ENCODE results near the gene PFDN2. TPM values are rescaled to one million over a fixed set of nuclear protein-coding genes. Genes with fewer than 3 reads are reported as not detected.

PFDN2 gene
- total RNA-seq, 1 donor from 2014 or later: 42.7 TPM

DNA sequence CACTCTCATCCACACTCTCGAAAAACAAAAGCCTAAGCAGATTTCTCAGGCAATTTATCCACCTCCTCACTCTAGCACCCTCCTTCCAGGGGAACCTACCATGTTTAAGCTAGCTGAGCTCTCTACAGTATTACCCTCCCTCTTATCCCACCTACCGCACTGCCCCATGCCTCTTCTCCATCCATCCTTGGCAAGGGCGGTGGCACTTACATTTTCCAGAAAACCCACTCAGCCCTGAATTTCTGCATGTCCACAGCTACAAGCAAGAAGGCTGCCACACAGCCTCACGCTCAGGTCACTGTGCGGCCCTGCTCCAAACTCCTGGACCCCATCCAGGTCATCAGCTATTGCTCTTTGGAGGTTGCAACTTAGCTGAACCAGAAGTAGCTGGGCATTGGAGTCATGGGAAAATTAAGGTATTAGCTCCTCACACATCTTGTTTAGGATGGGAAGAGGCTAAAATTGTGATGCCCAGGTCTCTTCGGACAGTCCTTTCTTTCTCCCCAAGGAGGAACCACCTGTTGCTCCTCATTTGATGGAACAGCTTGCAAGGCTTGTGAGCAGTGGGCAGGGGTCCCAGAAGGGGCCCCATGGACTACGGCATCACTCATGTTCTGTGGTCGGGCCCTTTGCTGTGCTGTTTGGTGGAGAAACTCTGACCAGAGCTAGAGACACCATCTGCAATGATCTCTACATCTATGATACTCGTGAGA lies 18.6 kb downstream of the PFDN2 start:
- no peak for DNase-seq

DNA sequence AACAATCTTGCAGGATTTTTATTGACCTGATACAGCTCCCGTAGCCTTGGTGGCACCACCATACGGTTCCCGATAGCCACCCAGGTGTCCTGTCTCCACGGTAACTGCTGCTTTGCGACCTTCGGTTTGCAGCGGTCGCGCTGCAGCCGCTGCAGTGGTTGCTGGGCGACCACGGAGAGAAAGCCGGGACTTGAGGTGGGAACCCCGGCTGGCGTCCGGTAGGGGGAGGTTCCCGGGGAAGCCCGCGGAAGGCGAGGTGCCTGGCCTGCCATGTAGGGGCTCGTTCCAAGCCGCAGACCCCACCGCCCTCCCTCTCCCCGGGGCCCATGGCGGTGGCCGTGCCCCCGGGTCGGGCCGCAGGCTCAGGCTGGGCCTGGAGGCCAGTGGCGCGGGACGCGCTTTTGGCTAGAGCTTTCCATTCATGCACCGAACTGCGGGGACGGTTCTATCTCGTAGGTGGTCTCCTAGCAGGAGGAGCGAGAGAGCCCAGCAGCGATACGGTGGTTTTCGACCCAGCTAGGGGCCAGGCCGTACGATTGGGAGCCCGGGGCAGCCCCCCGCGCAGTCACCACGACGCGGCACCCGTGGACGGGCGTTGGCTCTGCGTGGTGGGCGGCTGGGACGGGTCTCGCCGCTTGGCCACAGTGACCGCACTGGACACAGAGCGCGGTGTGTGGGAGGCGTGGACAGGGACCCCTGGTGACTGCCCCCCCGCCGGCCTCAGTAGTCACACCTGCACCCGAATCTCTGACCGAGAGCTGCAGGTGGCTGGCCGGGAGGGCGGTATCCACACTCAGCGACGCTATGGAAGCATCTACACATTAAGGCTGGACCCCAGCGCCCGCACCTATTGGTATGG lies 19.4 kb downstream of the PFDN2 start, which contains the start of gene KLHDC9:
TSS of gene KLHDC9 (plus strand) at position 152 of the 859 bp plus-strand sequence. CDS start at position 327, 175 bp downstream.
- DNase-seq: peak; percentile 88

DNA sequence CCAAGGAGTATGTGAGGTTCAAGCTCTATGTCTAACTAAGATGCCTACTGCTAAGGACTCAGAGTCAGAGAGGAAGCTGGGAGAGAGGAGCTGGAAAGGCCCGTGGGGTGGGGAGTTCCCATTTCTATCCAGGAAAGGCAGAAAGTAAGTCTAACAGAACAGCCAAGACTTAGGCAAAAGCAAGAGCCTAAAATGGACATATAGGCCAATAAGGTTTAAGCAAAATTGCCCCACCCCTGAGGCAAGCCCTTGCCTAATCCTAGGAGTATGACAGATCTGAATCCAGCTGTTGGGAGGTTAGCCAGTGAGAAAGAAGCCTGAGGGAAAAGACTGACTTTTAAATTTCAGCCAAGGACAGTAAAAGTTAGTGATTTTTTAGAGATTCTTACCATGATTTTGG lies 21.3 kb downstream of the PFDN2 start:
- DNase-seq: no peak

DNA sequence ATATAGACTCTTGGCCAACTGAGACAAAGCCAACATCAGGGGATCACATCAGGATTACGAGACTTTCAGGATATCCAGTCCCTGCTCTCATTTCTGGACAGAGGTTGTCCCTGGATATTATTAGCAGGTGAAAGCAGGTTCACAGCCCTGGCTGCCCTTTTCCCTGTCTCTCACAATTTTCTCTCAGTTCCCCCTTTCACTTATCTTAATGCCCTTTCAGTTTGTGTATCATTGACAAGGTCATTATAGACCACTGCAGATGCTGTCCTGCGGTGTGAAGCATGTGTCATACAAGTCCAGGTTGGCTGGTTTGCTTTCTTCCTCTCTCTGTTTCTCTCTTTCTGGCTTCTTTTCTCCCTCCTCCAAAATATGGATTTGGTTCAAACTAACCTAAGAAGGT lies 21.8 kb downstream of the PFDN2 start:
- DNase-seq: no peak

DNA sequence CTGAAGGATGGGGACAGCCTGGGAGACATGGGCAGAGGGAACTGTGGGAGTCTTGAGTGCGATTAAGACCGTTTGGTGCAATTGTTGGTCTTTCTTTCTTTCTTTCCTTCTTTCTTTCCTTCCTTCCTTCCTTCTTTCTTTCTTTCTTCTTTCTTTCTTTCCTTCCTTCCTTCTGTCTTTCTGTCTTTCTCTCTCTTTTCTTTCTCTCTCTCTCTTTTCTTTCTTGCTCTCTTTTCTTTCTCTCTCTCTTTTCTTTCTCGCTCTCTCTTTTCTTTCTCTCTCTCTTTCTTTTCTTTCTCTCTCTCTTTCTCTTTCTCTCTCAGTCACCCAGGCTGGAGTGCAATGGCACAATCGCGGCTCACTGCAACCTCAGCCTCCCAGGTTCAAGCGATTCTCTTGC lies 22.6 kb downstream of the PFDN2 start:
- no peak for DNase-seq

DNA sequence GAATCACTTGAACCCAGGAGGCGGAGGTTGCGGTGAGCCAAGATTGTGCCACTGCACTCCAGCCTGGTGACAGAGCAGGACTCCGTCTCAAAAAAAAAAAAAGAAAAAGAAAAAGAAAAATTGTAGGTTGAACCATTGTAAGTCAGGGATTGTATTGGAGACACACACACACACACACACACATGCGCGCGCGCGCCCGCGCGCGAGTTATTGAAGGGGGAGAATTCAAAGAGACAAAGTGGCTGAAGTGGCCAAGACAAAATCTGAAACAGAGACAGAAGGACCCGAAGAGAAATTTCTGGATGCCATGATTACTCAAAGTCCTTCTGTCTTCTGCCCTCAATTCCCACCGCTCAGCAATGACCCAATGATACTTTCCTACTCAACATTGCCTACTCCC lies 23.4 kb downstream of the PFDN2 start:
- DNase-seq: no peak

DNA sequence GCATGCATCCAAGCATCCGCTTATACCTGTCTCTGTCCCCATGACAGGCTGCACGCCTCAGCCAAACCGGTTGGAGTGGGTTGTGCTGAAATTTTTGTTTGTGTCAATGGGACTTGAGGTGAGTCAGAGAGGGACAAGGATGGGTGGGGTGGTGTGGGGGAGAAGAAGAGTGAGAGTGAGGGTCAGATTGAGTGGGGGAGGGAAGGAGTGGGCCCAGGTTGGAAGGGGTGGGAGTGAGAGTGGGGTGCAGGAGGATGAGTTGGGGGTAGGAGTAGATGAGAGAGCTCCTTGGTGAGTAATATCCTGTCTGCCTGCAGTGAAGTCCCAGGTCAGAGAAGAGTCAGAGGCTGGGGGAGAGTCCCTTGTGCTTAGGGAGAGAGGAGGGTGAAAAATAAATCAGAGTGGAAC lies 25.2 kb downstream of the PFDN2 start:
- DNase-seq: no peak

DNA sequence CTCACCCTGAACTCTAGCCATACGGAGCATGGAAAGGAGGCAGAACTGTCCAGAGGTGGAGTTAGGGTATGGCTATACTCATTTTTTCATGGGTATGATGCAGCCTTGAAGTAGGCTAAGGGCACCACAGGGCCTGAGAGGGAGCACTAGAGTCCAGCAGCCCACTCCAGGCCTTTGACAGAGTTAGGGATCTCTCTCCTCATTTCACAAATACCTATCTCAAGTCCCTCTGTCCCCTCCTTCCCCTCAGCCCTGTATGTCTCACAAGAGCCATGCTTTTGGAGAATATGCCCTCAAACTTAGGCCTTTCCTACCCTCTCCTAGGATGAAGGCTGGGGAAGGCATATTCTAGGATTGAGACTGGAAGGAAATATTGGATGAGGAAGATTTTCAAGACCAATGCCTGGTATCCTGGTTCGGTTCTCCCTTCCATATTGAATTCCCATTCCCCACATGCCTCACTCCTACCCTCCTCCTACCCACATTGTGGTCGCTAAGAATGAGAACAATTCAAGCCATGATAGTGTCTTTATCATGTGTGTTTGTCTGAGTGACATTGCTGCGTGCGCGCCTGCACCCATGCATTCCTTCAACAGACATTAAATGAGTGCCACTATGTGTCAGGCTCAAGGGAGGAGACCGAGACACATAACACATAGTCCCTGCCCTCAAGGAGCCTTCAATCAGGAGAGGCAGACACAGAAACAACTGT lies 25.9 kb downstream of the PFDN2 start:
- no peak for DNase-seq

DNA sequence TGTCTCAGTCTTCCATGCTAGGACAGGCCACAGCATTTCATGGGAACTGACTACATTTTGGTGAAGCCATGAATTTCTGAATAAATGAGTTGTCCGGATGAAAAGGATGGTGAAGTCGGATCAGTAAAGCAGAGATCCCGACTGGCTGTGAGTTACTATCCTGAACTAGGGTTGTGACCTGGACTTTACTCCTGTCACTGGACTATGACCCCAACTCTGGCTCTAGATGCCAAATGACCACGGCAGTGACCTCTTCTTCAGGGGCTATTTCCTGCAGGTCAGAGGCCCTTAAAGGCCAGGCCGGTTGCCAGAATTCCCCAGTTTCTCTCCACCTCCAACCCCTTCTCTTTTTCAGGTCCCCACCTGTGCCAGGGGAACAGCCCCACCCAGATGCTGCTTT lies 26.7 kb downstream of the PFDN2 start:
- DNase-seq: no peak

DNA sequence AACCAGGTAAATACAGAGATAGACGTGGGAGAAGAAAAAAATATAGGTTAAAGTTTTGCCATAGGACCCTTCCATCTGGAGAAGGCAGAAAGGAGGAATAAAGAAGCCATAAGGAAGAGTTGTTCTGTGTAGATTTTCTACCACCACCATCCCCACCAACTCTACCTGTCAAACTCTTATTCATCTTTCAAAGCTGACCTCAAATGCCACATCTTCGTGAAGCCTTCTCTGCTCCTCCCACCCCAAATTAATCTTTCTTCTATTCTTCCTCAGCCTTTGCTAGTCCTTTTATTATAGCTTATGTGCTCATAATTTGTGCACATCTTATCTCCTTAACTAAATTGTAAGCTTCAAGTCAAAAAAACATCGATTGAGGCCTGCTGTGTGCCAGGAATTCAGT lies 27.2 kb downstream of the PFDN2 start:
- no peak for DNase-seq

DNA sequence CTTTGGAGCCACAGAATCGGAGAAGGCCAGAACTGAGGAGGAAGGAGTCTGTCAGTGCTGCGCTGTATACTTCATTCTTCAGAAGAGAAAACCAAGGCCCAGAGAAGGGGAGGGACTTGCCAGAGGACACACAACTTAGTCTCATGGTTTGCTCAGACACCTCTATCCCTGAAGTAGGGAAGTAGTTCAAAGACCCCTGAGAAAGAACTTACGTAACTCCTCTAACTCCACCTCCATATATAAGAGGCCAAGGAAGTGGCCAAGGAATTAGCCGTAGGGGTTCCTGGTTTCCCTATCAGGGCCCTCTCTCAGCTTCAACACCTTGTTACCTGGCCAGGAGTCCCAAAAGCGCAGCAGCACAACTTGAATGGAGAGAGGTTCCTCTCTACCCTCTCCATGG lies 27.9 kb downstream of the PFDN2 start:
- DNase-seq: no peak

DNA sequence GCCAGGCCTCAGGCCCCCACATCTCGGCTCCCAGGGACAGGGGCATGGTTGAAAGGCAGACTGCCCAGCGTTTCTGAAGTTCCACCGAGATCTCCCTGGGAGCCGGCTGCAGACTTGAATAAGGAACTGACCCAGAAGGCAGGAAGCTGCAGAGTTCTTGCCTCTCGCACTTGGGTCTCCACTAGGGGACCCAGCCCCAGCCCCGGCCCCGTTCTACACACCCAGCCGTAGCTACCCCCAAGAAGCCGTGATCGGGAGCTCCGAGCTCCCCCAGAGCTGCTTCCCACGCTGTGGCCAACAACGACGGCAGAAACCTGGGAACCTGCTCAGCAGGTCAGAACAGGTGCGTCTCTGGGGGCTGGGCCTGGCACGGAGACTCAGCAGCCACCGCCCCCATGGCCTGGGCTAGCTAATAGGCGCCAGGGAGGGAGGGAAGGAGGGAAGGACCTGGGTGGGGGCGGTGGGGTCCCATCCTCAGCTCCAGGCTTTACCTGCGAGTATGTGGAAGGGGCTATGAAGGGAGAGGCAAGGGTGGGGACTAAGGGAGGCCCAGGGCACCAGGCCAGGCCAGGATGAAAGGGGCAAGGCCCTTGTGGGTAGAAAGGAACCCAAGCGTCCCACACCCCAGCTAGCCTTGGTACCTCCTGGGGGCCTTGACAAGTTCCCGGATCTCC lies 28.4 kb downstream of the PFDN2 start, which contains the start of gene NECTIN4:
TSS of gene NECTIN4 (minus strand) at position 308 of the 674 bp plus-strand sequence. CDS start at position 46, 262 bp downstream.
- no peak for DNase-seq

DNA sequence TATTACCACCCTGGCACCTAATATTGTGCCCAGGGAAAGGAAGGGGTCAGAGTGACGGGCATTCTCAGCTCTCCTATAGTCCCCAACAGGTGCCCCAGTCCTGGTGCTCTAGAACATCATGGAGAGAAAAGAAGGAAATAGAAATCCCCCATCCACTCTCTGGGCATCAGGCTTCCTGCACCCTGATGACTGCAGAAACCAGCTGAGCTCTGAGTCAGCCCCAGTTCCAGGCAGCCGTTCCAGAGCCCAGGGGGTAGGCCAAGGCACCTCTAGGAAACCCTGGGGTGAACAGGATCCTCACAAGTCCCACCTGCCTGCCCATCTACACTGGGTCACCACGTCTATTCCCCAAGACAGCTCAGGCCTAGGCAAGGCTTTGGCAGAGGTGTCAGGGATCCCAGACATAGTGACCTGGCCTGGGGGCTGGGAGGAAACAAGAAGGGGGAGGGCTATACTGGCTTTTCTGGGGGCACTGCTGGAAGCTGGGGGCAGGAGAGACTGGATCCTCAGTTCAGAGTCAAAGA lies 29.2 kb downstream of the PFDN2 start:
- DNase-seq: peak; percentile 18

DNA sequence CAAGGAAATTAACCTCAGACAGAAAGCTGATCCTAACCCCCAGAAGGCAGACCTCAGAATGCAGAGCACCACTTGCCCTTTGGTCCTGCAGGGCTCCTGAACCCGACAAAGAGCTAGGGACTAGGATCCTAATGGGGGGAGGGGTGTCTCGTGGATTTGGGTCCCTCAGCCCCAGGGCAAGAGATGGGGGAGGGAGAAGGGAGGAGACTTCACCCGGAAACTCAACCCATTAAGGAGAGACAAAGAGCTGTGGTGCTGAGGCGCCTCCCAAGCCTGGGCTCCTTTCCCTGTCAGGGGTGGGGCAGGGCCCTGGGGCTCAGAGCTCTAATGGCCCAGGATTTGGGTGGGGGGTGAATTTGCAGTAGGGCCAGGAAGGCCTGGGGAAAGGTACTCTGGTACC lies 31.4 kb downstream of the PFDN2 start:
- no peak for DNase-seq

DNA sequence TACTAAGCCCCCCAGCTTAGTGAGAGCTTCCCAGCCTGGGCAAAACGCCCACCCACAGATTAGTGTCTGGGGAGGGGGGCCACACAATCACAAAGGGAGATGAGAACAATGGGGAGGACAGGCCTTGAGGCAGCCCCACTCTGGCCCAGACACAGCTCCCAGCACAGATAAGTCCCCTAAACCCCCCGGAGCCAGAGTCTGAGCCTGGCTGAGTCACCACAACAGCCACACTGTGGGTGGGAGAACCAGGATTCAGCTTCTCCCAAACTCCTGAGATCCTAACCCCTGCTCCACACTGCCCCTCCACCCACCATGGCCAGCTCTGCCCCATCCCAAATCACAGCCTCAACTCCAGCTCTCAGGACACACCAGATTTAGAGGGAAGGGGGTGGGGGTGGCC lies 32.7 kb downstream of the PFDN2 start:
- DNase-seq: no peak

DNA sequence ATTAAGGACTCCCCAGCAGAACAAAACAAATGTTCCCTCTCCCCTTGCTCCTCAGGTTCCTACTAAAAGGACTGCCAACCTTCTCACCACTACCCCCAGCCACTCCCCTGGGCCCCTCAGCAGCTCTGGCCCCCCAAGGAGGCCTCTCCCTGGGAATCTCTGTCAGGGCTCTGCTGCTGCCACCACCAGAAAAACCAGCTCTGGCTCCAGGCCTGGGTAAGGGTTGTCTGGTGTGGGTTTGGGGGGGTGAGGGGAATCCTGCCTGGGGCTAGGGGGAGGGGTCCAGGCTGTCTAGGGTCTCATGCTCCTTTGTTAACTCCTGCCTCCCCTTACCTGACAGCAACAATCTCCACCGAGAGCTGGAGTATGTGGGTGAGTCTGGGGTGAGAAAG lies 33.2 kb downstream of the PFDN2 start:
- no peak for DNase-seq

DNA sequence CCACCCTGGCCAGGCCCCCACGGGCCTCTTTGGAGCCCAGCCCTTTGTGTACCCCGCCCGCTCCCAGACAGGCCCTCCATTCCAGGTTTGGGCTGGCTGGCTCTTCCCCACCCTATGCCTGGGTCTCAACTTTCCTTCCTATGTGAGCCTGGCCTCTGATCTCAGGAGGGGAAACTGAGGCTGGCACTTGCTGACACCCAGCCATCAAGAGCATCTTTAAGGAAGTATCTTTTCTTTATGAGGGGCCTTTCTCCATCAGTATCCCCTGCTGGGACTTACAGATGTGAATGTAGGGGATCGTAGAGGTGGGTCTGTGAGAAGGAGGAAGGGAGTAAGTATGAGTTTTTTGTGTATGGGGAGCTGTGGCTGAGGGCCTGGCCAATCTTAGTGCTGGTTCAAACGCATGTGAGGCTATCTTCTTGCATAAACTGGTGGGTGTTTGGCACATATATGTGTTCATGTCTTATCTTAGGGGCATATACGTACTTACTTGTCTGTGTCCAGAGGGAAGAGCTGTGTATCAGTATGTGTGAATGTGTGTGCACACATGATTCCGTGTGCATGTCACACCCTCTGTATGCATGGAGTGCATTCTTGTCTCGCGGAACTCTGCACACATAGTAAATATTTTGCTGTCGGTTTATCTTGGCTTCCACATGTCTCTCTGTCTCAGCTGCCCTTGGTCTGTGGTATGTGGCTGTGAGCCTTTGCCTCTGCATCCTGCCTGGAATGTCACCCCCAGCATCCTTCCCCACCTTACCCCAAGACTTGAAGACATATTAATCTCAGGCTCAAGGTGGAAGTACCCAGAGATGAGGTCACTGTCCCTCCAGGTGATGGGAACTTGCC lies 33.9 kb downstream of the PFDN2 start:
- DNase-seq: no peak

DNA sequence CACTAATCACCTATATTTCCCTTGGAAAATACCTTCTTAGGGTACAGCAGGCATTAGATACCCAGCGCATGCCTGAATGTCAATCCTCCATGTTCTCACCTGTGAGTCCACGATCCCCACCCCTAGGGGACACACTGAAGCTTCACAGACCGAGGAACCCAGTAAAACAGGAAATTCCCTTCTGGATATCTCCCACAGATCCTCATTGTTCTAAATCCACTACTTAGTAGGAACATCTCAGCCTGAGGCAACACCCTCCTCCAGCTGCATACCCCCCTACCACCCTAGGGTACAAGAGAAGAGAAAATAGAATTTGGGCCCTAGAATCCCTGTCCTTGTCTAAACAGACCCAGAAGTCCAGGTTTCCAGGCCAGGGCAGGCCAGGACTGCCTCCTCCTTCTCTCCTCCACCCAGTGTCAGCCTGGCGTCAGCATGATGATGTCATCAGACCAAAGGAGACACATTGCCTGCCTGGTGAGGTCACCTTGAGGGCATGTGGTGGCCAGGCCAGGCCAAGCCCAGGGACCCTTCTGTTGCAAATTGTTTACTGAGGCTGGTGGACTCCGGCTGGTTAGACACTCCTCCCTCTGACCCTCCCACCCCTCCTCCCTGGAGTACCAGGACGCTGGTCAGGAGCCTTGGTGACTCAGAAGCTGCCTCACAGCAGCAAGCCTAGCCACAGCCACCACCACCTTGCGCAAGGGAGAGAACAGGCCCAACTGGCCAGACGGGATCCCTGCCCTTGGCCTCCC lies 34.7 kb downstream of the PFDN2 start:
- peak; percentile 31 for DNase-seq

DNA sequence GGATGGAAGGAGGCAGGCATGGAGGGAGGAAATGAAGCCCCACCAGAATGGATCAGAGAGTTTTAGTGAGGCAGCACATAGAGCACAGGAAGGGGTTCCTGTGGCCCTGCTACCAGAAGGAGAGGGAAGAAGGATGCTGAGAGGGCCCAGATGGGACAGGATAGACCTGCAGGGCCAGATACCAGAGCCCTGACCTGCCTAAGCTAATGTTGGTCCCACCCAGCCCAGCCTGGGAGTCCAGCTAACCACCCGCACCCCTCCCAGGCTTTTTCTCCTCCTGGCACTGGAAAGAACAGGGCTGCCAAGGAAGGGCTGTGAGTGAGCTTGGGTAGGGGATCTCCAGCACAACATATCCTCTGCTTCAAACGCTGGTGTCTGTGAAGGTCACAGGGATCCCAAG lies 35.4 kb downstream of the PFDN2 start:
- DNase-seq: no peak

DNA sequence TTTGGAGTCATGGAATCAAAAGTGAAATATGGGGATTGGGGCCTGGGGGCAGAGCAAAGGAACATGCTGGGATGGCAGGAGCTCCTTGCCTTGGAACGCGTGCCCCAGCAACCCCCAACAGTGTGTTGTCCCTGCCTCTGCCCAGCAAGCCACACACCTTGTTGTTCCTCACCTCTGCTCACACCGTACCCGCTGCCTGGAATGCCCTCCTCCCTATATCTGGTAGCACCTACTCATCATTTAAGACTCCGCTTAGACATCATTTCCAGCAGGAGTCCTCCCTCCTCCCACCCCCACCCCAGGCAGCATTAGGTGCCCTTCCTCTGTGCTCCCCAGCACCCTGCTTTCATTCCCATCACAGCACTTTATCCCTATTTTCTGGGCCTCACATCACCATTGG lies 36.3 kb downstream of the PFDN2 start:
- no peak for DNase-seq

Measured in dermis blood vessel endothelial cell (primary cell).